HG03064 (cell line): ENCODE results near the gene HRH3.
A peak's percentile ranks its signal among the peaks of the same experiment; 100 is the strongest.

Source experiments
- ATAC-seq: cut with Tn5 transposase; IDR thresholded peaks from one replicate; pipeline ENCODE4 v1.9.1; 2021; ENCODE audit warnings: low read depth; ENCODE audit not compliant: unreplicated experiment

The HRH3 gene

GRCh38 chr20:62244644-62245108, 24.6 kb upstream of the HRH3 start:
- no peak for ATAC-seq

GRCh38 chr20:62243906-62244515, 23.9 kb upstream of the HRH3 start:
- ATAC-seq, result no peak

DNA sequence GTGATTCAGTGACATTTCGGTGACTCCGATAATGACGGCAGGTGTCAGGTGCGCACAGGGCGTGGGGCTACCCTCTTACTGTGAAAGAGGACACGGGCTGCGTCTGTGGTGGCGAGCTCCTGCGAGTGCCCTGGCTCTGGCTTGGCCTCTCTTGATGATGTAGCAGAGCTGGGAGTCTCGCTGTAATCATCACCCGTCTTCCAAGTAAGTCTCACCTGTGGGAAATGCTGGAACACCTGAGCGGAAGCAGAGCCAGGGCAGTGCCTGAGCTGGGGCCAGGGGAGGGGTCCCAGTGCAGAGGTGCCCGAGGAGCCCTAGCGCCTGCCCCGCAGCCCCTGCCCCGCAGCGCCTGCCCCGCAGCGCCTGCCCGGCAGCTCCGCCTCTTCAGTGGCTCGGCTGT, 23.0 kb upstream of the HRH3 start:
- ATAC-seq, result no peak

DNA sequence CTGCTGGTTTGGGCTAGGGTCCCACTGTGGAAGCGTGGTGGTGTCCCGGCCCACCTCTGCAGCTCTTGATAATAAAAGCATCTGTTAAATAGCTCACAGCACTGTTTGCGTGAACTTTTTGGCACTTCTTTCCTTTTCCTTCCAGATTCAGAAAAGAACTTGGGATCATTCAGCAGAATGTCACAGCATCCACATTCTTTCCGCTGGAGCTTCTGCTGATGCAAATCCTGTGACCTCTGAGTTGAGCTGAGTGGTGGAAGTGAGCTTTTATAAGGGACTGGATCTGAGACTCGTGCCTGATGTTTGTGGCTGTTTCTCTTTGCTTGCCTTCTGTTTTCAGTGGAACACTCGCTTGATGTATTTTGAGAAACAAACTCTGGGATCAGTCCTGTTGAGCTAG, 22.1 kb upstream of the HRH3 start:
- ATAC-seq, result no peak

DNA sequence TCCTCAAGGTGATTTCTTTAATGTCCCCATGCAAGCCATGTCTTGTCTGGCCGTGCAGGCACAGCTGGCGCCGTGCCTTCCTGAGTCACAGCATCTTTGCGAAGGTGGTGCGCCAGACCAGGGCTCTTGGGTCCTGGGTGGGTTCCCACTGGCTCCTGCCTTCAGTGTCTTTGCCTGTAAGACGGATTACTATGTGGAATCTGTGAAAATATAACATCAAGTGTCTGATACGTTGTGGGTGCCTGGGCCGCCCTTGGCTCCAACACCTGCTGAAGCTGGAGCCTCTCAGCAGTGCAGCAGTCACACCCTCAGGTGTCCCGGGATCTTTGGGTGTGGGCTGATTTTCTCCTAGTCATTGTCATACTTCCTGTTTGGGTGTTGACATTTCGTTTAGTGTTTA, 21.4 kb upstream of the HRH3 start:
- no peak for ATAC-seq

DNA sequence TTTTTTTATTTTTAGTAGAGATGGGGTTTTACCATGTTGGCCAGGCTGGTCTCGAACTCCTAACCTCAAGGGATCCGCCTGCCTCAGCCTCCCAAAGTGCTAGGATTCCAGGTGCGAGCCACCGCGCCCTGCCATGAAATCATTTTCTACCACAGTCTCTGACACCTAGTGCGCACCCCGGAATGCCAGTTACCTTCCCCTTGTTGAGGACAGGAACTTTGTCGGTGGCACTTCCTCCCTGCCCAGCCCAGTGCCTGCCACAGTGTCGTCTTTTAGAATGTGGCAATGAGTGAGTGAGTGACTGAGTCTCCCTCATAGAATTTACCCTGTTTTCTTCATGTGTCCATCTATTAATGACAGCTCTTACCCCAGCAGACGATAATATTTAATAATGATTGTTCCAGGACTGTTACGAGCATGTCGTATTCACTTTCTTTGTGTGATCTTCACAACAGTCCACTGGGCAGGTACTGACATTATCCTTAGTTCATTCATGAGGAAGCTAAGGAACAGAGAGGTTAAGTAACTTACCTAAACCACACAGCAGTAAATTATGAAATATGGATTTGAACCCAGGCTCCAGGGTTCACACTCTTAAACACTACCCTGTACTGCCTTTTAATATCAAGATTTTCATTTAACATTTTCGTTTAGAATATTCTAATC, 20.1 kb upstream of the HRH3 start:
- no peak for ATAC-seq

DNA sequence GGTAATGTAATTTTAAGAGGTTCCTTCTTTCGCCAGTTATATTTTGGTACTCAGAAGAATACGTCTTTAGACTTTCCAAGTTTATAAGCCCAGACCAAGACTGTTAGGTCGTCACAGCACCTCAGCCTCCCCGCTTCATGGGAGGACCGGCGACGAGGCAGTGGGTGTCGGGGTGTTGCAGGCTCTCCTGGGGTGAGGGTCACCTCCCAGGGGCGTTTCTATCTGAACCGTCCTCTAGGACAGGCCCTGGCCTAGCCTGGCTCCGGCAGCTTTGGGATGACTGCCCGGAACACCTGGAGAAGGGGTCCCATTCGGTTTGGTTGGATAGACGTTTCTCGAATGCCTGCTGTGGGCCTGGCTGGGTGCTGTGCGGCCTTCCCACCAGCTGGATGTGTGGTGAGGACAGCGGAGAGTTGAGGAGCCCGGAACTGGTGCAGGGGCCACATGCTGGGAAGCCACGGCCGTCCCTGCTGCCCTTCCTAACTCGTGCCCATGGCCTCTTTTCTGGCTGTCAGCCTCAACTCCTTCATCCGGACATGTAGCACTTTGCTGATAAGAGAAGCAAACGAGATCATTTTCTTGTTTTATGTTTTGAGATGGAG, 19.3 kb upstream of the HRH3 start:
- ATAC-seq, result no peak

- ATAC-seq, result no peak
Observed at GRCh38 chr20:62238569-62239277, 18.6 kb upstream of the HRH3 start.

GRCh38 chr20:62237801-62238568, 17.9 kb upstream of the HRH3 start, which contains the start of gene OSBPL2:
OSBPL2 (plus strand) TSS chr20:62238521; CDS start chr20:62256185, 17,664 bp downstream.
- peak; percentile 97 for ATAC-seq

- ATAC-seq, result no peak
Observed at GRCh38 chr20:62237514-62237800, 17.4 kb upstream of the HRH3 start.

- no peak for ATAC-seq
Observed at GRCh38 chr20:62236766-62237513, 16.9 kb upstream of the HRH3 start.

- no peak for ATAC-seq
Observed at GRCh38 chr20:62236200-62236599, 16.1 kb upstream of the HRH3 start.

GRCh38 chr20:62235777-62236157, 15.7 kb upstream of the HRH3 start:
- no peak for ATAC-seq

- no peak for ATAC-seq
Observed at GRCh38 chr20:62235001-62235776, 15.1 kb upstream of the HRH3 start.

GRCh38 chr20:62234339-62234738, 14.3 kb upstream of the HRH3 start:
- ATAC-seq, result no peak

- ATAC-seq, result no peak
Observed at GRCh38 chr20:62233684-62234083, 13.6 kb upstream of the HRH3 start.

GRCh38 chr20:62232770-62233645, 12.9 kb upstream of the HRH3 start:
- no peak for ATAC-seq

- ATAC-seq, result no peak
Observed at GRCh38 chr20:62232194-62232593, 12.1 kb upstream of the HRH3 start.
